Fibroblast of pulmonary artery (primary cell): ENCODE data around the gene FLYWCH1.
A peak's percentile ranks its signal among the peaks of the same experiment; 100 is the strongest.

Experiments
- DNase-seq: peaks from one replicate; pipeline ENCODE4 v3.0.0-alpha.2; 2010; ENCODE audit warnings: low read depth
- H3K4me3 ChIP-seq: replicated peaks from 2 replicates; pipeline ENCODE4 v1.5.1; 2011; ENCODE audit warnings: low read depth, mild to moderate bottlenecking, control low read depth, low read length, moderate library complexity
- TF ChIP-seq, protein P1 (sequence below): IDR thresholded peaks from 2 replicates; pipeline ENCODE4 v1.5.1; 2011; ENCODE audit warnings: mild to moderate bottlenecking, control low read depth, low read length, inconsistent platforms; ENCODE audit errors: missing control alignments

Gene FLYWCH1, protein sequence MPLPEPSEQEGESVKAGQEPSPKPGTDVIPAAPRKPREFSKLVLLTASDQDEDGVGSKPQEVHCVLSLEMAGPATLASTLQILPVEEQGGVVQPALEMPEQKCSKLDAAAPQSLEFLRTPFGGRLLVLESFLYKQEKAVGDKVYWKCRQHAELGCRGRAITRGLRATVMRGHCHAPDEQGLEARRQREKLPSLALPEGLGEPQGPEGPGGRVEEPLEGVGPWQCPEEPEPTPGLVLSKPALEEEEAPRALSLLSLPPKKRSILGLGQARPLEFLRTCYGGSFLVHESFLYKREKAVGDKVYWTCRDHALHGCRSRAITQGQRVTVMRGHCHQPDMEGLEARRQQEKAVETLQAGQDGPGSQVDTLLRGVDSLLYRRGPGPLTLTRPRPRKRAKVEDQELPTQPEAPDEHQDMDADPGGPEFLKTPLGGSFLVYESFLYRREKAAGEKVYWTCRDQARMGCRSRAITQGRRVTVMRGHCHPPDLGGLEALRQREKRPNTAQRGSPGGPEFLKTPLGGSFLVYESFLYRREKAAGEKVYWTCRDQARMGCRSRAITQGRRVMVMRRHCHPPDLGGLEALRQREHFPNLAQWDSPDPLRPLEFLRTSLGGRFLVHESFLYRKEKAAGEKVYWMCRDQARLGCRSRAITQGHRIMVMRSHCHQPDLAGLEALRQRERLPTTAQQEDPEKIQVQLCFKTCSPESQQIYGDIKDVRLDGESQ

DNA sequence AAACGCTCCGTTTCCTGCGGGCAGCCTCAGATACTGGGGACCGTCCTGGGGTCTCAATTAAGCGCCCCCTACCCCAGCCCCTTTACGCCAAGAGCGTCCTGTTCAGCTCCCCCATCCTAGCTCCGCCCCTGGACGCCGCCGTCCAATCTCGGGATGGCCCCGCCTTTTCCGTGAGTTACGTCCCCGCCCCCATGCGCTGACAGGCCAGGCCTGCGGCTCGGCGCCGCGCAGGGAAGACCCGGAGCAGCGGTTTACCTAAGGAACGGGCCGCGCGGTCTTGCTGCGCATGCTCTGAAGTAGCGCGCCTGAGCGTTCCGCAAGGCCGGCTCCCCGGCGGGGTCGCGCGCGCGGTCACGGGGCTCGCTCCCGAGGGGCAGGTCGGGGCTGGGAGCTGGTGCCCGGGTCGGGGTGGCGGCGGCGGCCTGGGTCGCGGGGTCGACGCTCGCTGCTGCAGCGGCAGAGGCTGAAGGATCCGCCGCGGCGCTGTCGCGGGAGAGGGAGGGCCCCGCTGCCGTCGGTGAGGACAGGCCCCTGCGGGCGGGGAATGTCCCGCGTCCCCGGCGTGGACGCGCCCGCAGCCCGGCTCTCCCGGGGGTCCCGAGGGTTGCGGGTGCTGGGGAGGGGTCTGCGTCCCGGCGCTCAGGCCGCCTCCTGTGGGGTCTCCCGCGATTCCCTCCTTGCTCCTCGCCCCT lies at the start of gene FLYWCH1:
TSS of gene FLYWCH1 (plus strand) at position 294 of the 692 bp plus-strand sequence. CDS start 17,755 bp downstream, outside the sequence.
- TF ChIP-seq, protein P1, sequence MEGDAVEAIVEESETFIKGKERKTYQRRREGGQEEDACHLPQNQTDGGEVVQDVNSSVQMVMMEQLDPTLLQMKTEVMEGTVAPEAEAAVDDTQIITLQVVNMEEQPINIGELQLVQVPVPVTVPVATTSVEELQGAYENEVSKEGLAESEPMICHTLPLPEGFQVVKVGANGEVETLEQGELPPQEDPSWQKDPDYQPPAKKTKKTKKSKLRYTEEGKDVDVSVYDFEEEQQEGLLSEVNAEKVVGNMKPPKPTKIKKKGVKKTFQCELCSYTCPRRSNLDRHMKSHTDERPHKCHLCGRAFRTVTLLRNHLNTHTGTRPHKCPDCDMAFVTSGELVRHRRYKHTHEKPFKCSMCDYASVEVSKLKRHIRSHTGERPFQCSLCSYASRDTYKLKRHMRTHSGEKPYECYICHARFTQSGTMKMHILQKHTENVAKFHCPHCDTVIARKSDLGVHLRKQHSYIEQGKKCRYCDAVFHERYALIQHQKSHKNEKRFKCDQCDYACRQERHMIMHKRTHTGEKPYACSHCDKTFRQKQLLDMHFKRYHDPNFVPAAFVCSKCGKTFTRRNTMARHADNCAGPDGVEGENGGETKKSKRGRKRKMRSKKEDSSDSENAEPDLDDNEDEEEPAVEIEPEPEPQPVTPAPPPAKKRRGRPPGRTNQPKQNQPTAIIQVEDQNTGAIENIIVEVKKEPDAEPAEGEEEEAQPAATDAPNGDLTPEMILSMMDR, result no peak
- DNase-seq, result peak; percentile 99
- peak within 1 kb of the TSS; percentile 87 for H3K4me3 ChIP-seq

DNA sequence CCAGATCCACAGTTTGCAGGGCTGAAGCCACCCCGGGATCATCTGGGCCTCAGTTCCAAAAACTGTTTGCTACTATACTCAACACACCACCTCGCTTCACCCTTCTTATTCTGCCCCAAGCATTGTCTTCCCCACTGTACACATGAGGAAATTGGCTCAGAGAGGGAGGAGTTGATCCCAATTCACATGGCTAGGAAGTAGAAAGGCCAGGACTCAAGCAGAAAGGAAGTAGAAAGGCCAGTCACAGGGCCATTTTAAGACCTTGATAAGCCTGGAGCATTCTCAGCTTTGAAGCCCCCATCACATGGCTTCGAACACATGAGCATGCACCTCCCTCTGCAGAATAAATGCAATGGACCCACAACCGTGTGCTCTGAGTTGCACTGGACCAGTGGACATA lies 46.1 kb upstream of the FLYWCH1 start:
- no peak for DNase-seq
- TF ChIP-seq, protein P1, result no peak
- H3K4me3 ChIP-seq, result no peak overlapping the region

DNA sequence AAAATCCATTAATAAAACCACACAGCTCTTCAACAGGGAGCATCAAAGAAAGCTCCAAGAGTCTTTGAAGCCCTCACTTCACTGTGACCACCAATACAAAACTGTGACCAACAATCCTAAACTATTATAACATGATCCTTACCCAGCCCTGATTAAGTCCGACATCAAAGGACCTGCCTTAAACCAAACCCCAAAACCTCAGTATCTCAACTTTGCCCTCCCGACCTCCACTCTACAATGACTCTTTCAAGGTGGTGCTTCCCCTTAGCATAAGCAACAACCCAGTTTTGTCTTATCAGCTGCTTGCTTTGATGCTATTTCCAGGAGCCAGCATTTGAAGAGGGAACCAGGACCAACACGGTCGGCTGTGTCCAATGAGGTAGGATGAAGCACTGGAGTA lies 45.3 kb upstream of the FLYWCH1 start:
- no peak overlapping the region for H3K4me3 ChIP-seq
- no peak for DNase-seq
- TF ChIP-seq, protein P1, result no peak

DNA sequence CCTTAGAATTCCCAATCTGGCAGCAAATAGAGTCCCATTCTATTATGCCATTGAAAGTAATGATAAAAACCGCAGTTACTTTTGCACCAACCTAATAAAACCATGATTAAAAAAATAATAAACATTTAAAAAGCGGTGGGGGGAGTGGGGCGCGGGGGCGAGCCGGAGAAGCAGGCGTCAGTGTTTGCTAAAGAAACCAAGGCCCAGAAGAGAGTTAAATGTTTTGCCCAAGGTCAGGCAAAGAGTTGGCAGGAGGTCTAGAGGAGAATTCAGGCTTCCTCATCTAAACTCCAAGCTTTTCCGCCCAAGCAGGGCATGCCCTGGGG lies 44.1 kb upstream of the FLYWCH1 start:
- TF ChIP-seq, protein P1, result no peak
- H3K4me3 ChIP-seq, result peak overlapping the region; percentile 64
- no peak for DNase-seq

DNA sequence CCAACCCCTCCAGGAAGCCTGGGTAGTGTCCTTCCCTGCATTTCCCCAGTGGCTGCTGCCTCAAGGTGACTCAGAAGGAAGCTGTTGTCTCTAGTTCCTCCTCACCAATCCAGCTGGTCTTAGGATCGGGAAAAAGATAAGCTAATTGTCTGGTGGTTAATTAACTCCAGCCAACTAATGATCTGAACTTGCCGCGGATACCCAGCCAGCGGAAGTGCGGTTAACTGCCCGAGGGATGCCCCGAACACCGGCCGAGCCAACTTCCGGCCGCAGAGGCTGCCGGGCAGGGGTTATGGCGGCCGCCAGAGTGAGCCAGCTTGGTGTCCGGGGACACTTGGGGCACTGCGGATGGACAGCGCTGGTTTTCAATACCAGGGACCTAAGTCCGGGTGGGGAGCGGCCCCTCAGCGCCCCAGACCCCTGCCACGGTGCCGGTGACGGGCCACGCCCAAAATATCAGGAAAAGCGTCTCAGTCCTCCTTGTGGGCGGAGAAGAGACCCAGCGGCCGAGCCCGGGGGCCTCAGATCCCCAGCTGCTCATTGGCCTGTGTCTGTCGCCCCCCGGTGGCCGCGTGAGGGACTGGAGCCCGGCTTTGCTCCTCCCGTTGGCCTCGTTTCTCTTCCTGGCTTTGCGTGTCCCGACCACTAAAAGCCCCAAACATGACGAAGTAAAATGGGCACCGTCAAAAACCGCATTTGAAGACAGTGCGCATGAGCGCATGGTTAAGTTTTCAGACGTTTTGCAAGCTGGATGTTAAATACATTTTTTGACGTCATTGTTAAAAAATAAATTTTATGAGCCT lies 43.5 kb upstream of the FLYWCH1 start:
- TF ChIP-seq, protein P1, result peak; percentile 92
- H3K4me3 ChIP-seq, result peak overlapping the region; percentile 64
- DNase-seq, result peak; percentile 94

DNA sequence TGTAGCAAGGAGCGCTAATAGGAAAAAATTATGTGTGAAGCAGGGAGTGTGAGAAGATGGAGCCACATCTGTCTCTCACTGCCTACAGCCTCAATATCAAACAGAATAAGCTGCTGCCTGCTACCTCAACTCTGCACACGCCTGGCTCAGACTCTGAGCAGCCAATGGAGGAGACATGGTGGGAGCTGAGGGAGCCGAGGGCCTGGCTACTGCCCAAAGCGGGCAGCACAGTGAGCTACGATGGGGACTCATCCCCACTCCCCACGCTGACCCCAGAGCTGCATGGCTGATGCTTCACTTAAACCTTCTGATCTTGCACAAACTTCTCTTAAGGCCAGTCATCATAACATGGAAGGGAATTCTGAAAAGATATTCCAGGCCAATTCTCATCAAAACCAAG lies 39.8 kb upstream of the FLYWCH1 start:
- TF ChIP-seq, protein P1, result no peak
- no peak overlapping the region for H3K4me3 ChIP-seq
- no peak for DNase-seq
